A172 (cell line): ENCODE measurements around the gene ZSCAN2. TPM values are rescaled to one million over a fixed set of nuclear protein-coding genes. Genes with fewer than 3 reads are reported as not detected.
"Not testable (repeated sequence)": the region's sequence is repeated elsewhere in the genome, so short reads cannot be mapped to it uniquely, and the experiment has no call there.

Source experiments
- DNase-seq: peaks from one replicate; pipeline ENCODE4 v3.0.0-alpha.2; 2015; ENCODE audit warnings: low spot score
- total RNA-seq: library from RNA; depleted of rRNA; stranded (reverse); fragments of >200 nt; shearing (Covaris generic); gene quantifications from 2 replicates; pipeline ENCODE4 v1.2.3, GENCODE V29; 2014

The ZSCAN2 gene
- total RNA-seq, 1 experiment from 2014 or later = 17.5 TPM

DNA sequence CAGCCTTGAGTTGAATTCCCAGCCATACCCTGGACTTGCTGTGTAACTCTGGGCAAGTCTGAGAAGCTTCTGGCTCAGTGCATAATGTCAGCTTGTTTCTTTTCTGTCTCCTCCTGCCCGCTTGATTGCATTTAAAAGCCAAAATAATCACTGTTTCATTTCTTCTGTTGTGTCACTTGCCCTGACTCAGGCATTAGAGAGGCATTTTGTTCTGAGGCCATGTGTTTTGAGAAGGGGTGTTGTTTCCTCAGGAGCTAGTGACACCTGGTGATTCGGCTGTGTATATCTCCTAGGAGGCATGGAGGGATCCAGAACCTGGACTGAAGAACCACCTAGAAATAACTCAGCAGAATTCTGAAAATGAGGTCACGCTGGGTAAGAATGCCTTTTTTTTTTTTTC, 37.3 kb downstream of the ZSCAN2 start:
- peak; percentile 11 for DNase-seq

GRCh38 chr15:84641871-84642270, 41.1 kb downstream of the ZSCAN2 start:
- DNase-seq = not testable (repeated sequence)

DNA sequence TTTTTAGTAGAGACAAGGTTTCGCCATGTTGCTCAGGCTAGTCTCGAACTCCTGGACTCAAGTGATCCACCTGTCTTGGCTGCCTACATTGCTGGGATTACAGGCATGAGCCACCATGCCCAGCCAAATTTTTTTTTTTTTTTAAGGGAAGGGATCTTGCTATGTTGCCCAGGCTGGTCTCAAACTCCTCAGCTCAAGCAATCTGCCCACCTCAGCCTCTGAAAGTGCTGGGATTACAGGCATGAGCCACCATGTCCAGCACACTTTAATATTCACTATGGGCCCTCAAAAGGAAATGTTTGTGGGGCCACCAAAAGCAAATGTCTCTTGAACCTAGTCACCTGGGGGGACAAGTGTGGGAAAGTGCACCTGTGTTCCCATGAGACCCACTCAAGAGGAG, 41.8 kb downstream of the ZSCAN2 start:
- DNase-seq = not testable (repeated sequence)

DNA sequence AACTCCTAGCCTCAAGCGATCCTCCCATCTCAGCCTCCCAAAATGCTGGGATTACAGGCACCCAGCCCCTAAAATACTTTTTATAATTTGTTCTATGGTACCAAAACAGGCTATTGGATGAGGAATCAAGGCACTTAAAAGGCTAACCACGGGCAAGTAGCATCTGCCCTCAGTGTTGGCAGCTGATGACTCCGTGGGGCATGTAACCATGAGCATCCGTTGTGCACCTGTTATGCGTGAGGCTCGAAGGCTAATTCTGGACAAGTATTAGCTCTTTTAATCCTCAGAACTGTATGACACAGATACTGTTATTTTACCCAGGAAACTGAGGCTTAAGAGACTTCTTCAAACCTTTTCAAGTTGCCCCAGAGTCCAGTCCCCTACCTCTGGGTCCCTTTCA, 43.0 kb downstream of the ZSCAN2 start:
- DNase-seq = no peak

GRCh38 chr15:84645496-84645895, 44.7 kb downstream of the ZSCAN2 start:
- no peak for DNase-seq

DNA sequence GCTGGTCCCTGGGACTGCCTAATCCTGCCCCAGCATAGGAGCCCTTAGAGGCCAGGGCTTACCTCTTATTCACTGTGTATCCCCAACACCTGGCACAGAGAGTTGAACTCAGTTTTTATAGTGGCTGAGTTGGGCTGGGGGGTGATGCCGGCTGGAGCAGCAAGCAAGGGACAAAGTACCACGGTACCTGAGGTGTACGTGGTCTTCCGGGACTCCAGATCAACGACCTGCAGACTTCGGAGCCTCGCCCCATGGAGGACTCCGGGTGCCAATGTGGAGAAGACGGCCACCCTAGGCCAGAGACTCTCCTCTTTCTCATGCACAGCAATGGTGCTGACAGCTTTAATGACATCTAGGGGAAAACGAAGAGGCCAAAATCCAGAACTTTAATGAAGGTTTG, 45.2 kb downstream of the ZSCAN2 start:
- DNase-seq = no peak

GRCh38 chr15:84647726-84648125, 46.9 kb downstream of the ZSCAN2 start:
- no peak for DNase-seq

GRCh38 chr15:84648539-84648938, 47.7 kb downstream of the ZSCAN2 start:
- DNase-seq = no peak

- no peak for DNase-seq
These were observed 48.9 kb downstream of the ZSCAN2 start for GRCh38 chr15:84649706-84650105.

DNA sequence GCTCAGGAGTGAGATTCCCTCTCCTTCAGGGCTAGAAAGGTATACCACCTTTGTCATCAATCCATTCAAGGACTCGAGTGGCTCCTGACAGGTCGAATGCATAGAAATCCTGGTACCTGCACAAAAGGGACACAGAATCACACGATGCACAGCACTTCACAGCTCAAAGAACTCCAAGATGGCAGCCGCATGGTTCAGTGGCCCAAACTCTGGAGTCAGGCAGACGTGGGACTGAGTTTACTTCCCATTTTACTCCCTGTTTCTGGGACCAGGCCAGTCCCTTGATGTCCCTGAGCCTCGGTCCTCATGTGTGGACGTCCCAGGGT, 52.7 kb downstream of the ZSCAN2 start:
- DNase-seq = no peak

DNA sequence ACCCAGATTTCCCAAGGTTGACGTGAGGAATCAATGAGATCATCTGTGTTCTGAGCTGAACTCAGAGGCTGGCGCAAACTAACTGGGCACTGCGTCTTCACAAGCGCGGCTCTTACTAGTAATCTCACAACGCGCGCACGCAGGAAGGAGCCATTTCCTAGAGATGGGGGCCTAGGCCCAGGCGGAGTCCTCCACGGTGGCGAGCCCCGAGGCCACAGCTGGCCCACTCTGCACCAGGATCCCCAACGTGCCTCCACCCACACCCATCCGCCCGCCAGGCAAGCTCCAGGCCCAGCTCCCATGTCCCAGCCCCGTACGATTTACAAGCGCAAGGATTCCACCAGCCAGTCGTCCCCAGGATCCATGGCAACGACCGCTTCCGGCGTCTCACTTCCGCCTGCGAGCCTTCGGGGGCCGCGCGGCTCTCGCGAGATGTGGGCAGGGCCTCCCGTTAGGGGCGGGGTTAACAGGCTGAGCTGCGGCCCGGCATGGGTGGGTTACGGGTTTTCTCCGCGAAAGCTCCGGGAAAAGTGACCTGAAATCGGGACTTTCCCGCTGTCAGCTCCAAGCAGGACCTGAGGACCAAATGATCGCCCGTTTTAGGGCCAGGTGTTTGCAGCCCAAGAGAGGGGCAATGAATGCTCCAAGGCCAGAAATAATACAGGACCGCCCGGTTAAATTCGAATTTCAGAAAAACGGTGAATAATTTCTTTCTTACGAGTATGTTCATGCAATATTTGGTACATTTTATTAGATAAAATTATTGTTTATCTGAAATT, 53.3 kb downstream of the ZSCAN2 start, which contains the start of gene WDR73:
WDR73 (minus strand) TSS at position 374 of the 779 bp plus-strand sequence; CDS start at position 365, 9 bp downstream.
- peak; percentile 83 for DNase-seq

DNA sequence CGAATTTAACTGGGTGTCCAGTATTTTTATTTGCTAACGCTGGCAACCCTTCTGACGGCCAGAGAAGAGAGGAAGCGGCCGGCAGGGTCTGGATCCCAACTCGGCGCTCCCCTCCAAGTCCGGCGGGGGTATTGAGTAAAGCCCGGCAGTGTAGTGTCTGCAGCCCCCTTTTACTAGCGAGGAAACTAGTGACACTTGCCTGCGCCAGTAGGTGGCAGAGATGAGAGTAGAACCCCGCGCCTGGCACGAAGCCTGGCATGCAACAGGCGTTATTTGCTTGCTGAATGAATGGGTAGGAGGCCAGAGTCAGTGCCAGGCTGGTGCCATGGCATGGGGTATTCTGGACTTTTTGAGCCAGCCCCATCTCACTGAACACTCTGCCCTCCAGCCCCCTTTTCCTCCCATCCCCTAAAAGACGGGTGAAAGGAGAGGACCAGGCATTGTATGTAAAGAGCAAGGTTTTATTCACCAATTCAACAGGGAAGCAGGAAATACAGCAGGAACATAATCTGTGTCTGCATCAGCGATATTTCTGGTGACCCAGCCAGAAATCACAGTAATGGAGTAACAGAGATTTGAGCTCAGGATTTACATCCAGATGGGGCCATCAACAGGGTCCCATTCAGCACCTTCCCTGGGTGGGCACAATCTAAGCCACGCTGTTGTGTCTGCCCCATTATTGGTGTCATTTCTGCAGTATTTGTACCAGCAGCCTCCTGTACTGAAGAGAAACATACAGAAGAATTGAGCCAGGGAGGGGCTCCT, 54.1 kb downstream of the ZSCAN2 start:
- peak; percentile 76 for DNase-seq

- no peak for DNase-seq
These were observed 56.2 kb downstream of the ZSCAN2 start for GRCh38 chr15:84656972-84657371.

DNA sequence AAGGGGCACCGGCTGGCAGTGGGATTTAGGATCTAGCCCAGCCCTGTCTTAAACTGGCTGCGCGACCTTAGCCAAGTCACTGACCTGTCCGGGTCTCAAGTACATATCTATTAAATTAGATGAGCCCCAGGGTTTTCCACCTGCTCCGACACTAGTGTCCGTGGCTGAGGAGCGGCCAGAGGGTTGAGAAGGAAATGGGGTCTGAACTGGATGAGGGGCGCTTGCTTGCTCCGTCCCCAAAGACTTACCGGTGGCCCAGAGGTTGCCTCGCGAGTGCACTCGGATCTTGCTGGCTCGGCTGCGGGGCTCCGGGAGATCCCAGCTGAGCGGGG, 56.9 kb downstream of the ZSCAN2 start:
- no peak for DNase-seq

DNA sequence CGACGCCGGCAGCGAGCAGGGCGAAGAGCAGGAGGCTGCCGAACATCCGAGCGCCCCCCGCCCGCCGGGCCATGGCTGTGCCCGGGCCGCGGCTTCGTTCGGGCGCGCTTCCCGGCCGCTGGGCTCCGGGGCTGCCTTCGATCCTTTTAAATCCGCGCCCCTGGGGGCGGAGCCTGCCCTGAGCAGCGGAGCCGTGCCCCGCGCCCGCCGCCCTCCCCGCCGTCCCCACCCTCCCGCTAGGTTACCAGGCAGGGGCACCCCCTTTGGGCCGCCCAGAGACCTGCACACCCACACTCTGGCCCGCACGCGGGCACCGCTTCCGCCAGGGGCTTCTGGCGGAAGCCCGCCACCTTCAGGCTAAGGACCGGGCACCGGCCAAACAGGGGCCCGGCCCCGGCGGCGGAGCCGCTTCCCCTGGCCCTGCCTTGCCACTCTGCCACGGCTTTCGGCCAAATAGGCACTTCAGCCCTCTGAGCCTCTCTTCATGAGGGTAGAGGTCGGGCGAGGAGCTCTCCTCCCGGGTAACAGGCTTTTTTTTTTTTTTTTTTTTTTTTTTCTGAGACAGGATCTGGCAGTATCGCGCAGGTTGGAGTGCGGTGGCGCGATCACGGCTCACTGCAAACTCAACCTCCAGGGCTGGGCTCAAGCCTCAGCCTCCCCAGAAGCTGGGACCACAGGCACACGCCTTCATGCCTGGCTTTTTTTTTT, 57.4 kb downstream of the ZSCAN2 start, which contains the start of gene NMB:
NMB (minus strand) TSS at position 120 of the 708 bp plus-strand sequence; CDS start at position 73, 47 bp downstream.
- DNase-seq = no peak

- no peak for DNase-seq
These were observed 58.1 kb downstream of the ZSCAN2 start for GRCh38 chr15:84658788-84659411.

GRCh38 chr15:84659904-84660781, 59.3 kb downstream of the ZSCAN2 start:
- DNase-seq = no peak

GRCh38 chr15:84661001-84661400, 60.2 kb downstream of the ZSCAN2 start:
- no peak for DNase-seq

GRCh38 chr15:84666373-84666772, 65.6 kb downstream of the ZSCAN2 start:
- no peak for DNase-seq

DNA sequence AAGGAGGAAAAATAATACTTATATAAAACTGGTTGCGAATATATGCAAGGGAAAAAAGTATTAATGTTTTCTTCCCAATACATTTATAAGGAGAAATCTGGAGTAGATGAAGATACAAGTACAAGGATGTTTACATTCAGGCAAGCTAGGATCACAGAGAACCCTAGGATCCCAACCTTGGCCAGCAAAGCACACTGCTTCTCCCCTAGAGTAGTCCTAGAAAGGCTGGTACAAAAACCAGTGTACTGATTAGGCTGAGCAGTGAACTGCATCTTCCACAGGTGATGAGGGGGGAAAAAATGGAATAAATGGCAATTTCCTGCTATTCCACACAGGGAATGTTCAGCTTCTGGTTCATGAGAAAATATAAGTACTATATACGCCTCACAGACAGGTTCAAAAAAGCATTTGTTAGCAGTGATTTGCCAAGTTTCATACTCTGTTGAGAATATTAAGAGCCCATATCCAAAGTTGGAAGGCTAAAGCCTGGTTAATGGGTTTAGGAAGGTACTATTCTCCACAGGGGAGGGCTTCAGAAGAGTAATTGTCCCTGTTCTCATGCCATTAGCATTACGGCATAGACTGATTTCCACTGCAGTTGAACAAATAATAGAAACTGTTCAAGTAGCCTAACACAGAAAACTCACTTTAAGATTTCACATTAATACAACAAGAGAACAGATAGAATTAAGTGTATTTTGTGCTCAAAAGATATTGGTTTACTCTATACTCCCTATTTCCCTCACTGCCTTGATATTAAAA, 67.6 kb downstream of the ZSCAN2 start:
- no peak for DNase-seq
